HG02852 (cell line): ENCODE data around the gene SHANK1.

ENCODE experiments used
- ATAC-seq: cut with Tn5 transposase; IDR thresholded peaks from one replicate; pipeline ENCODE4 v1.9.1; 2021; ENCODE audit warnings: mild to moderate bottlenecking, moderate library complexity; ENCODE audit not compliant: unreplicated experiment

Gene SHANK1

DNA sequence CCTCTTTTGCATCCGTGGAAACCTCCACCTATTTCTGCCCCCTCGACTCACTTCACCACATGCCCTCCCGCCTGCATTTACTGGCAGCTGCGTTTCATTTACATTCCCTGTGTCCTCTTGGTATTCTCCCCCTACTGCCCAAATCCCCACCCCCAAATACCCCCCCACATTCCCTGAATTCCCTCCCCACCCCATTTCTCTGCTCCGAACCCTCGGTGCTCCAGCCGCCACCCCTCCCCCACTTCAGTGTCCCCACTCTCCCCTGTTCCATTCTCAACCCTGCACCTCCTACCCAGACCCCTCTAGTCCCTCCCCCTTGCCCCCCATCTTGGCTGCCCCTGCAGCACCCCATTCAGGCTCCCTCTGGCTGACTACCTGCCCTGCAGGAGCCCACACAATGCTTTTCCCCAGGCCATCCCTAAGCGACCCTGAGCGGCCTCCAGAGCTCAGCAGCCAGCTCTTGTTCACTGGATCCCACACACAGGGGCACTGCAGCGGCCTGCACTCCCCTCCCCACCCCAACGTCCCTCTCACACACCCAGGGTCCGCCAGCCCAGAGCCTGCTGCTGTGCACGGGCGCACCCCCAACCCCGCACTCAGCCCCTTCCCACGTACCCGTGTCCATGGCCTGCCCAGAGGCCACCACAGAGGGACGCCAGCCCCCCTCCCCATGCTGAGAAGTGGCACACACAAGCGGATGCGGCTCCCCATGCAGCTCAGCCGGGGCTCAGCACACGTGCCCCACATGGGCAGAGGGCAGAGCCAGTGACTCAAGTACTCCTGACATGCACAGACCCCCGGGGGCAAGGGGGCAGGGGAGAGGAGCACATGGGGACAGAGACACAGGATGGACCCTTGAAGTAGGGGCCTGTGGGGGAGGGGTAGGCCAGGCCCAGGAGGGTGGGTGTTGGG, 26.3 kb downstream of the SHANK1 start:
- no peak for ATAC-seq

GRCh38 chr19:50690439-50690838, 29.2 kb downstream of the SHANK1 start:
- ATAC-seq = no peak

DNA sequence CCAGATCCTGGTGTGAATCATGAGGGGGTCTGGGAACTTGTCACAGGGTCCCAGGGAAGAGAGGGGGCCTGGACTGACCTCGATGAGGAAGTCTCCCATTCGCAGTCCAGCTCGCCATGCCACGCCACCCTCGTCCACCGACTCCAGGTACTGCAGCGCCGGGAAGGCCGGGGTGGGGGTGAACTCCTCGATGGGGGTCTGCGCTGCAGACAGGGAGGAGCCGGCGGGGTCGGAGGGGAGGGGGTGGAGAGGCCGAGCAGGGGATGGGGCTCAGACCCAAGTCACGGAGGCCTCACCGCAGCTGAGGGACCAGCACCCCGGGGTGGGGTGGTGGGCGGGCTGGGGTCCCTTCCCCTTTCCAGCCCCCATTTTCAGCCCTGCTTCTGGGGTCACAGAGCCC, 30.8 kb downstream of the SHANK1 start:
- no peak for ATAC-seq

- ATAC-seq = no peak
These were observed 33.1 kb downstream of the SHANK1 start for GRCh38 chr19:50686310-50687032.

GRCh38 chr19:50679177-50680125, 40.2 kb downstream of the SHANK1 start:
- peak; percentile 69 for ATAC-seq

GRCh38 chr19:50678323-50678722, 41.3 kb downstream of the SHANK1 start:
- ATAC-seq = no peak

DNA sequence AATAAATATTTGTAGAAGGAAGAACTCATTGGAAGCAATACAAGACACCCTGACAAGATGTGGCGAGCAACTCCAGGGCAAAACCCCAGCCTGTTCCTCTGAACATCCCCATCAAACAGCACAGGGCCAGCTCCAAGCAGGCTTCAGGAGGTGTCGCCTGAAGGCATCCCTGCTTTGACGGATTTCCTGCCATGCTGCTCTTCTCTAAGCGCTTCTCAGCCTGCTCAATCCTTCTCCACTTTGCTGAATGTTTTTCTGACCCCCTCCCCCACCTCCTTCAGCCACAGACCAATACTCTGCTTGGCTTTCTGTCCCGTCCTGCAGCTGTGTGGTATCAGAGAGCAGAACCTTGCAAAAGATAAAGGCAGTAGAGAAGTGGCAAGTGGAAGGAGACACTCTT, 42.0 kb downstream of the SHANK1 start:
- no peak for ATAC-seq

DNA sequence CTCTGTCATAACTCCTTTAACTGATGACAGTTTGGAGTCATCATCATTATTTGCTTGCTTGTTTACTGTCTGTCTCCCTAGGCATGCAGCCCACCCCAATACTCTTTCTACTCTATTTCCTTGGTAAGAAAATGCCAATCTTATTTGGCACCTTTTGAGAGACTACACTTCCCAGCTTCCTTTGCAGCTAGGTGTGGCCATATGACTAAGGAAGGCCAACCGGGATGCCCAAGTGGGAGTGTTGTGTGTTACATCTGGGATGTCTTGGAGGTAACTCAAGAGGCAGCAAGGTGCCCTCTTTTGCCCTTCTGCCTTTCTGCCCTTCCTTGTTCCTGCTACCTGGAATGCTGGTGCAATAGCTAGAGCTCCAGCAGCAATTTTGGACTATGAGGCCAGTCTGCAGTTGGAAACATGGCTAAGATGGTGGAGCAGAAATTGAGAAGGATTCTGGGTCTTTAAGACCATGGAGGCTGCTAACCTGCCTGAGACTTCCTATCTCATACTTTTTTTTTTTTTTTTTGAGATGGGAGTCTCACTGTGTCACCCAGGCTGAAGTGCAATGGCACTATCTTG, 42.9 kb downstream of the SHANK1 start:
- no peak for ATAC-seq

DNA sequence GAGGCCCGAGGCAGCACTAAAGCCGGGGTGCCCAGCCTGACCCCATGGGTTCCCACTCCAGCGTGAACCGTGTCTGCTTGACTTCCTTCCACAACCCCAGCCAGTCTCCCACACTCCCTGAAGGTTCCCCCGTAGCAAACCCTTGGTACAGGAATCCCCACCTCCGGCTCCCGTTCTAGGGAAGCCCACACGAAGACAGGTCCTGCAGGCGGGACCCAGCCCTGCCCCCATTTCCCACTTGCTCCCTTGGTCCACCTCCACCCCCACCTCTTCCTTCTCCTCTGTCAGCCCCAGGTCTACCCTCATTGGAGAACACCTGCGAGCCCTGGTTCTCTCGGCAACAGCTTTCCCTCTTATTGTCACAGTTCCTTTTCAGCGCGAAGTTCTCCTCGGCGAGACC, 46.5 kb downstream of the SHANK1 start:
- no peak for ATAC-seq

GRCh38 chr19:50670102-50670380, 49.6 kb downstream of the SHANK1 start:
- no peak for ATAC-seq

DNA sequence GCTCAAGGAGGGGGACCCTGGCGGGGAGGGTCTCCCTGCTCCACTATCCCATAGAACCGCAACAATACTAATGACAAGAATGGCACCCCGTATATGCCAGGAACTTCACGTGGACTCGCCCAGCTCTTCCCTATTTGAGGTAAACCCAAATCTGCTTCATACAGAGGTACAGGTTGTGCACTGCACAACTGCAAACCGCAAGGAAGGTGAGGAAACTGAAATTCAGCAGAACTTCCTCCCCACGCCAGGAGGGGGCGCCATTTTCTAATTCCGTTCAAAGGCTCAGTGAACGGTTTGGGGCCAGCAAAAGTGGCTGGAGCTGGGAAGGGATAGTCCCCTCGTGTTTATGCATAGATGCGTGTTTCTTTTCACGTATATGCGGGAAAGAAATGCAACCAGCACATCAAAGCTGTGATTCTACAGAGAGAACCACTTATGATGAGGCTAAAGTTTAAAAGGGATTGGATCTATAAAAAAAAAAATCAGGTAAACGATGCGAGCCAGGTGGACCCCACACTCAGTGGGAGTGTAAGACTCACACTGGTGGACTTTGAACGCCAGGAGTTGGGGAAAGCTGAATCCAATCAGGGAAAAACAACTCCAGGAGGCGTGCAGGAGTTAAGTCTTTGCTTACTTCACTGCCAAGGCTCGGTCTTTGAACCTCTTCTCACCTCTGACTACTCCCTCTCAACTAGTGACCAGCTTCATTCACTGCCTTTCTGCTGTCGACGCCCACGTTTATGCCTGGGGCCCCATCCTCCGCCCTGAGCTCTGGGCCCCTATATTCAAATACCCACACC, 50.1 kb downstream of the SHANK1 start:
- no peak for ATAC-seq

DNA sequence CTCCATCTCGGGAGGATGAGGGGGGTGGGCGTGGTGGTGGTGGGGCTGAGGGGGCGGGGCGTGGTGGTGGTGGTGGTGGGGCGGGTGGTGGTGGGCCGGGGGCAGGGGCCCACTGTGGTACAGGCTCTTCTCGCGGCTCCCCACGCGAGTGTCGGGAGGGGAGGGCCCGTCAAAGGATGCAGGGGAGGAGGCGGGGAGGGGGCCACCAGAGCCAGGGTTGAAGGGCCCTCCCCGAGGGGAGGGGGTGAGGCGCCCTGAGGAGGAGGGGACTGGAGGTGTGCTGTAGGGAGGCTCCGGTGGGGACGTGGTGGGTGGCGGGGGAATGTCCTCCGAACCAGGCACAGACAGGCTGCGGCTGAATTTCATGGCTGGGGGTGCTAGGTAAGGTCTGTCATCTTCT, 50.7 kb downstream of the SHANK1 start:
- no peak for ATAC-seq

DNA sequence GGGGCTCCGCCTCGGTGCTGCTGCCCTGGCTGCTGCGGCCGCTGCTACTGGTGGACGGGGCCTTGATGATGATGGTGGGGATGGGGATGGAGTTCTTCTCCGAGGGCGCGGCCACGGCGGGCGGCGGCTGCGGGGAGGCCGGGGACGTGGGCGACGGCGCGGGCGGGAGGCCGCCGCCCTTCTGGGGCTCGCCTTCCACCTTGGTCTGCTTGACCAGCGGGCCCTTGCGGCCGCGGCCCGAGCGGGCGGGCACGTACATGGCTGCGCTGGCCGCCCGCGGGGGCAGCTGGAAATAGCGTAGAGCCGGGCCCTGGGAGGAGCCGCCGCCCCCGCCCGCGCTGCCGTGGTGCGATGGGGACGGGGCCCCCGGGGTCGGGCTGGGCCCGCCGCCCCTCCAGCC, 51.2 kb downstream of the SHANK1 start:
- no peak for ATAC-seq

DNA sequence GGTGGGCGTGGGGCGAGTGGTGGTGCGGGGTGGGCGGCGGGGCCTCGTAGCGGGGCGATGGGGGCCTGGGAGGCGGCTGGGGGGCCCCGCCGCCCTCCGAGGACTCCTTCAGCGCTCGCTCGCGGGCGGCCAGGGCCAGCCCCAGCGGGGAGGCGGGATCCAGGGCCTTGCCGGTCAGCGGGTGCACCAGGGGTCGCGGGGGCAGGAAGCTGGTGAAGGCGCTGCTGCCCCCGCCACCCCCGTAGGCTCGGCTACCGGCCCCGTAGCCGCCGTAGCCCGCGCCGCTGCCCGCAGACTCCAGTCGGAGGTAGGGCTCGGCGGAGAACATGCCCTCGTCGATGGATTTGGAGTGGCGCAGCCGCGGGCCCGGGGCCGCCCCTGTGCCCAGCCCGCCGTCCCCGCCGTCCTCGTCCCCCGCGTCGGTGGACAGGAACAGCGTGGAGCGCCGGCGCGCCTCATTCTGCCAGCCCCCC, 51.8 kb downstream of the SHANK1 start:
- ATAC-seq = no peak

- no peak for ATAC-seq
These were observed 52.3 kb downstream of the SHANK1 start for GRCh38 chr19:50667177-50667758.

GRCh38 chr19:50666346-50667176, 53.0 kb downstream of the SHANK1 start:
- no peak for ATAC-seq

DNA sequence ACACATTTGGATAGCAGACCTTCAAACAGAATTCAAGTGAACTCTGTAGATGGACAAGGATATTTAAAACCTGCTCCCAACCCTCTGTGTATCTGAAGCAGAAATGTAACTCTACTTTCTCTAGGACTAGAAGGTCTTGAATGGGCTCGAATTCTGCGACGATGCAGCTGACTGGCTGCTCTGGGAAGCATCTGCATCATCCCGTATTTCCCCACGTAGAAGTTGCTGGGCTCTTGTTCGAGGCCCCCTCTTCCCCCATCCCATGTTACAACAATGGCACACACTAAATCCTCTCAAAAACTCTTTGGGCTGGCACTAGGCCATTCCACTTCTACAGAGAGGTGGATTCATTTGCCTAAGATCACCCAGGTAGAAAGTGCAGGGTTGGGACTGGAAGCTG, 55.4 kb downstream of the SHANK1 start:
- no peak for ATAC-seq

DNA sequence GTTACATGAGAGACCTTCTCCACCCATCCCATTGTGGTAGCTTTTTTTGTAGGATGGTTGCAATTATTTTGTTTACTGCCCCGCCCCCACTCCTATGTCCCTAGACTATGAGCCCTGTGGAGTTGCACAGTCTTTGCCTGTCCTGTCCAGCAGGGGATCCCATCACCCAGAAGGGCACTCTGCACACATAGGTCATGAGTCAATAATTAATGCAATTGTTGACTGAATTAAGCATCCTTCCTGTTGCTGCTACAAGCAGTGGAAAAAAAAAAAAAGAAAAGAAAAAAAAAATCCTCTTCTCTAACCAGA, 56.2 kb downstream of the SHANK1 start:
- no peak for ATAC-seq
